Neural cell (in vitro differentiated cells): Measurements from ENCODE around the gene CTNNA2.

Experiments
- EP300 ChIP-seq: fragments of 450-650 bp; conservative IDR thresholded peaks from 2 replicates; pipeline ENCODE4 v1.6.1; 2014; ENCODE audit warnings: antibody characterized with exemption, mild to moderate bottlenecking, moderate library complexity; ENCODE audit not compliant: poor library complexity, severe bottlenecking
- EZH2 ChIP-seq: fragments of 200-600, 300-800 bp; shearing (Covaris generic), sonication (generic); IDR thresholded peaks from 2 replicates; pipeline ENCODE4 v1.6.1; 2014; ENCODE audit warnings: antibody characterized with exemption, low read length, borderline replicate concordance, mild to moderate bottlenecking; ENCODE audit not compliant: insufficient read depth, poor library complexity, severe bottlenecking
- POLR2AphosphoS5 ChIP-seq: IDR thresholded peaks from 2 replicates; pipeline ENCODE4 v1.6.1; 2012
- REST ChIP-seq: IDR thresholded peaks from 2 replicates; pipeline ENCODE4 v1.6.1; 2012; ENCODE audit warnings: borderline replicate concordance
- TF ChIP-seq, protein P1 (sequence below): fragments of 450-650 bp; IDR thresholded peaks from 2 replicates; pipeline ENCODE4 v1.5.1; 2014; ENCODE audit warnings: antibody characterized with exemption, mild to moderate bottlenecking, moderate library complexity; ENCODE audit not compliant: poor library complexity, severe bottlenecking

DNA sequence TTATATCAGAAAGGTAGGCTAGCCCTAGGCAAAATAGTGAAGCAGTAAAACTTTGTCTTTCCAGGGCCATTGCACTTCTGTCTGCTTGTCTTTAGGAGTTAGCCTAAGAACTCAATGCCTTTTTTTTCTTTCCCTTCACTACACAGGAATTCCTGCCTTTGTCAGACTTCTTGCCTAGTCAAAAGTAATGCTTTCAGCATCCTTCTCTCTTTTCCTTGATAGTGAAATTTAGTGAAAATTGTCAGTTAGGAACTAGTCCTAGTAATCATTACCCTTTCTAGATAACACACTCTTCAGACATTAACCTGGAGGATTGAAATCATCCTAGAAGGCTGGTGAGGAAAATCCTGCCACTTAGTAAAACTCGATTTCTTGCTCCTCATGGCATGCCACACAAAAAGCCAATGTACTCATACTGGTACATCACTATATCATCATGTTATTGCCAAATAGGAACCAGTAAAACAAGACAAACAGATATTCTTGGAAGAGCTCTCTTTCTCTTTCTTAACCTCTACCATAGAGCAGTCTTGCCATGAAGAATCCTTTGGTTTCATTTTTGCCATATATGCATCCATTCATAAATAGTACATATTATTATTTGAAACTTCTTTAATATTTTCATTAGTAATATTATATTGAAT is 320.5 kb downstream of the CTNNA2 start:
- TF ChIP-seq, protein P1, sequence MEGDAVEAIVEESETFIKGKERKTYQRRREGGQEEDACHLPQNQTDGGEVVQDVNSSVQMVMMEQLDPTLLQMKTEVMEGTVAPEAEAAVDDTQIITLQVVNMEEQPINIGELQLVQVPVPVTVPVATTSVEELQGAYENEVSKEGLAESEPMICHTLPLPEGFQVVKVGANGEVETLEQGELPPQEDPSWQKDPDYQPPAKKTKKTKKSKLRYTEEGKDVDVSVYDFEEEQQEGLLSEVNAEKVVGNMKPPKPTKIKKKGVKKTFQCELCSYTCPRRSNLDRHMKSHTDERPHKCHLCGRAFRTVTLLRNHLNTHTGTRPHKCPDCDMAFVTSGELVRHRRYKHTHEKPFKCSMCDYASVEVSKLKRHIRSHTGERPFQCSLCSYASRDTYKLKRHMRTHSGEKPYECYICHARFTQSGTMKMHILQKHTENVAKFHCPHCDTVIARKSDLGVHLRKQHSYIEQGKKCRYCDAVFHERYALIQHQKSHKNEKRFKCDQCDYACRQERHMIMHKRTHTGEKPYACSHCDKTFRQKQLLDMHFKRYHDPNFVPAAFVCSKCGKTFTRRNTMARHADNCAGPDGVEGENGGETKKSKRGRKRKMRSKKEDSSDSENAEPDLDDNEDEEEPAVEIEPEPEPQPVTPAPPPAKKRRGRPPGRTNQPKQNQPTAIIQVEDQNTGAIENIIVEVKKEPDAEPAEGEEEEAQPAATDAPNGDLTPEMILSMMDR: no peak
- TF ChIP-seq EP300 (no peak), REST (no peak), POLR2AphosphoS5 (no peak), EZH2 (no peak)
